HCT116 (cell line): ENCODE data around the gene CCDC187. TPM values are rescaled to one million over a fixed set of nuclear protein-coding genes. Genes with fewer than 3 reads are reported as not detected.

ENCODE experiments used
- ATAC-seq: fragments of 200-7000 bp; cut with Tn5 transposase; 2 replicates; pipeline ENCODE4 v1.9.1; 2020; ENCODE audit warnings: mild to moderate bottlenecking, moderate library complexity
- BruUV-seq: library from RNA; stranded (reverse); fragments of 400-500 nt; replicated peaks from 2 replicates; lab custom pipeline; 2021; lab: Mats Ljungman, UMichigan
- CTCF ChIA-PET: fragments of 300-600 bp; sonication (Branson Sonifier 250); formaldehyde crosslinking; loops from one replicate; lab custom pipeline; 2021; ENCODE audit warnings: antibody characterized with exemption; lab: Charles Lee
- POLR2A ChIA-PET: fragments of 300-600, 350-600 bp; sonication (Branson Sonifier 250); formaldehyde crosslinking; loops from one replicate; lab custom pipeline; 2021; ENCODE audit warnings: antibody characterized with exemption; lab: Charles Lee
- RAD21 ChIA-PET, 2 experiments: fragments of 300-600 bp; sonication (Branson Sonifier 250); formaldehyde crosslinking; loops; one replicate each; lab custom pipeline; 2023; ENCODE audit warnings: low total read pairs in 2 of 2; ENCODE audit not compliant: uncharacterized antibody in 2 of 2, unreplicated experiment in 2 of 2, low non-redundant PET in 1 of 2; lab: Charles Lee
- DNase-seq: peaks from one replicate; pipeline ENCODE4 v3.0.0-alpha.2; 2010; ENCODE audit warnings: low read depth, low spot score
- H2AFZ ChIP-seq: fragments of 200-600 bp; shearing (Covaris generic), sonication (generic); 2 replicates; pipeline ENCODE4 v1.6.1; 2017; ENCODE audit warnings: low read depth, mixed run types, mixed read lengths, antibody characterized with exemption, low read length; ENCODE audit not compliant: poor library complexity, severe bottlenecking
- H3K27ac ChIP-seq: 2 replicates; pipeline ENCODE4 v1.5.1; 2012; ENCODE audit warnings: low read depth, low read length
- H3K27me3 ChIP-seq: fragments of 200-600 bp; sonication (generic); 2 replicates; pipeline ENCODE4 v1.6.1; 2016; ENCODE audit warnings: mixed run types, low read length, mixed read lengths; ENCODE audit not compliant: insufficient read depth
- H3K36me3 ChIP-seq, 2 experiments: fragments of 200-500 bp in 1 of 2; fragments of 200-600 bp in 1 of 2; sonication (Bioruptor generic) in 1 of 2; sonication (generic) in 1 of 2; 2 replicates each; pipeline versions ENCODE4 v1.5.1 to v1.6.1; 2014 to 2016; ENCODE audit warnings: low read length in 2 of 2, inconsistent platforms in 1 of 2, mixed read lengths in 1 of 2, mixed run types in 1 of 2; ENCODE audit not compliant: insufficient read depth in 2 of 2, control insufficient read depth in 1 of 2
- H3K4me1 ChIP-seq, 2 experiments: fragments of 200-600 bp in 1 of 2; sonication (generic) in 1 of 2; 2 replicates each; pipeline versions ENCODE4 v1.5.1 to v1.6.1; 2012 to 2017; ENCODE audit warnings: low read length in 2 of 2, inconsistent platforms in 1 of 2, mild to moderate bottlenecking in 1 of 2, mixed read lengths in 1 of 2, mixed run types in 1 of 2, moderate library complexity in 1 of 2; ENCODE audit not compliant: insufficient read depth in 2 of 2, control insufficient read depth in 1 of 2
- H3K4me2 ChIP-seq: fragments of 200-600 bp; sonication (generic); 2 replicates; pipeline ENCODE4 v1.6.1; 2017; ENCODE audit warnings: mixed run types, low read length, mixed read lengths
- H3K4me3 ChIP-seq, 2 experiments: fragments of 200-600 bp in 1 of 2; sonication (generic) in 1 of 2; replicated peaks in 1 of 2; 2 replicates each; pipeline ENCODE4 v1.5.1; 2011 to 2016; ENCODE audit warnings: low read length in 2 of 2, control low read depth in 1 of 2, low read depth in 1 of 2, mild to moderate bottlenecking in 1 of 2, mixed read lengths in 1 of 2, mixed run types in 1 of 2
- H3K79me2 ChIP-seq: fragments of 200-600 bp; sonication (generic); 2 replicates; pipeline ENCODE4 v1.6.1; 2017; ENCODE audit warnings: mild to moderate bottlenecking, mixed run types, low read length, moderate library complexity, mixed read lengths; ENCODE audit not compliant: insufficient read depth
- H3K9ac ChIP-seq: fragments of 200-600 bp; sonication (generic); 2 replicates; pipeline ENCODE4 v1.6.1; 2016; ENCODE audit warnings: low read length, mixed read lengths
- H3K9me2 ChIP-seq: fragments of 200-600 bp; sonication (generic), shearing (Covaris generic); 2 replicates; pipeline ENCODE4 v1.6.1; 2017; ENCODE audit warnings: mixed run types, mild to moderate bottlenecking, moderate library complexity; ENCODE audit not compliant: insufficient read depth
- H3K9me3 ChIP-seq, 2 experiments: fragments of 200-500 bp in 1 of 2; fragments of 200-600 bp in 1 of 2; sonication (Bioruptor generic) in 1 of 2; sonication (generic) in 1 of 2; 2 replicates each; pipeline ENCODE4 v1.6.1; 2014 to 2017; ENCODE audit warnings: low read length in 2 of 2, mixed read lengths in 2 of 2, inconsistent platforms in 1 of 2, low read depth in 1 of 2, mild to moderate bottlenecking in 1 of 2, mixed run types in 1 of 2, moderate library complexity in 1 of 2; ENCODE audit not compliant: control insufficient read depth in 1 of 2, insufficient read depth in 1 of 2
- H4K20me1 ChIP-seq: fragments of 200-600 bp; sonication (generic), shearing (Covaris generic); 2 replicates; pipeline ENCODE4 v1.6.1; 2017; ENCODE audit warnings: mixed run types, mild to moderate bottlenecking, moderate library complexity; ENCODE audit not compliant: insufficient read depth
- EGR1 ChIP-seq: IDR thresholded peaks from 2 replicates; pipeline ENCODE4 v1.6.1; 2012; ENCODE audit warnings: low read depth
- RAD21 ChIP-seq: IDR thresholded peaks from 2 replicates; pipeline ENCODE4 v1.6.1; 2012; ENCODE audit warnings: low read depth, mild to moderate bottlenecking
- SIN3A ChIP-seq: IDR thresholded peaks from 2 replicates; pipeline ENCODE4 v1.6.1; 2012; ENCODE audit warnings: low read depth
- SP1 ChIP-seq: IDR thresholded peaks from 2 replicates; pipeline ENCODE4 v1.6.1; 2012; ENCODE audit warnings: low read depth
- TCF7L2 ChIP-seq: IDR thresholded peaks from 2 replicates; pipeline ENCODE4 v1.7.0; 2011; ENCODE audit warnings: borderline replicate concordance, inconsistent platforms; ENCODE audit not compliant: insufficient read depth, insufficient read length; ENCODE audit errors: extremely low read depth
- YY1 ChIP-seq: IDR thresholded peaks from 2 replicates; pipeline ENCODE4 v1.6.1; 2011; ENCODE audit warnings: low read length, low read depth, moderate library complexity, mild to moderate bottlenecking; ENCODE audit not compliant: insufficient replicate concordance; ENCODE audit errors: extremely low read depth
- ZNF274 ChIP-seq: fragments of 200-500 bp; sonication (Bioruptor generic); IDR thresholded peaks from 2 replicates; pipeline ENCODE4 v1.6.1; 2014; ENCODE audit warnings: mild to moderate bottlenecking, low read depth, low read length, inconsistent platforms
- intact Hi-C: fragments of 100-400 bp; cut with micrococcal nuclease; formaldehyde crosslinking; loops from 2 replicates; pipeline ENCODE4 v1.10.0; 2022
- total RNA-seq: library from RNA; stranded (reverse); gene quantifications from one replicate; pipeline ENCODE4 v1.2.1, GENCODE V29; 2021; ENCODE audit not compliant: unreplicated experiment
- TF ChIP-seq, protein P1 (sequence below): IDR thresholded peaks from 2 replicates; pipeline ENCODE4 v1.6.1; 2011; ENCODE audit warnings: mild to moderate bottlenecking, low read length, moderate library complexity; ENCODE audit not compliant: insufficient replicate concordance; ENCODE audit errors: extremely low read depth
- TF ChIP-seq, protein P2 (sequence below): IDR thresholded peaks from 2 replicates; pipeline ENCODE4 v1.6.1; 2012

The CCDC187 gene
- total RNA-seq, 1 experiment from 2014 or later: 4.6 TPM

DNA sequence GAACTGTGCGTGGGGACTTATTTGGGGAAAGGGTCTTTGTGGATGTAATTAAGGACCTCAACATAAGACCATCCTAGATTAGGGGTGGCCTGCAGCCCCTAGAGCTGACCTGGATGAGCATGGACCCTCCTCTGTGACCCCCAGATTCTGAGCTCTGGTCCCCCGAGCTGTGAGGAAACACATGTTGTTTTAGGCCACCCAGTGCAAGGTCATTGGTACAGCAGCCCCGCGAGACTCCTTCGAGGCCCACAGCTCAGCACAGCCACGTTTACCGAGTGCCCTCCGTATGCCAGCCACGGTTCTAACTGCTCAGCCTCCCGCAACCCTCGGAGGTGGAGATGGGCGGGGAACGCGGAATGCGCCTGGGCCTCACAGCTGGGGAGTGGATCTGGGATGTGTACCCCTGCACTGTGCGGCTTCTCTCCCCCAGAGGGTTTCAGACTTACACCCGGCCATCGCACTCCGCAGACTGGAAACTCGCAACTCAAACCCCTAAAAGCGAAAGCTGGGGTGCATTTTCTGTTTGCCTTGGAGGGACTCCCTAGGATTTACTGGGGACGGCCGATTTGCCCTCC lies 18.9 kb upstream of the CCDC187 start:
- no peak overlapping the region for H3K4me2 ChIP-seq
- DNase-seq: no peak
- H3K9me3 ChIP-seq: no peaks in the 10 kb centered on the region
- H3K79me2 ChIP-seq: no peaks in the 10 kb centered on the region
- no peaks in the 10 kb centered on the region for H3K9me2 ChIP-seq
- no peak for ATAC-seq
- ChIA-PET POLR2A (no interaction called here), CTCF (interaction anchor here (1.8 kb wide), 1 partner anchor 11 kb away, joined by 8 read pairs; no protein-coding TSS in a partner anchor), RAD21 (no interaction called here)
- no peak overlapping the region for H3K27ac ChIP-seq
- H2AFZ ChIP-seq: no peak overlapping the region
- H3K27me3 ChIP-seq: no peaks in the 10 kb centered on the region
- no peaks in the 10 kb centered on the region for H3K36me3 ChIP-seq
- no peak overlapping the region for H3K9ac ChIP-seq
- BruUV-seq: no TSS peak
- intact Hi-C loops: no loop called here
- peaks cover 0 to 29% of the 10 kb centered on the region in 2 experiments; a peak in 3 of 4 replicates for H3K4me1 ChIP-seq
- H4K20me1 ChIP-seq: no peaks in the 10 kb centered on the region
- no peak for TF ChIP-seq RAD21
- TF ChIP-seq, protein P1, sequence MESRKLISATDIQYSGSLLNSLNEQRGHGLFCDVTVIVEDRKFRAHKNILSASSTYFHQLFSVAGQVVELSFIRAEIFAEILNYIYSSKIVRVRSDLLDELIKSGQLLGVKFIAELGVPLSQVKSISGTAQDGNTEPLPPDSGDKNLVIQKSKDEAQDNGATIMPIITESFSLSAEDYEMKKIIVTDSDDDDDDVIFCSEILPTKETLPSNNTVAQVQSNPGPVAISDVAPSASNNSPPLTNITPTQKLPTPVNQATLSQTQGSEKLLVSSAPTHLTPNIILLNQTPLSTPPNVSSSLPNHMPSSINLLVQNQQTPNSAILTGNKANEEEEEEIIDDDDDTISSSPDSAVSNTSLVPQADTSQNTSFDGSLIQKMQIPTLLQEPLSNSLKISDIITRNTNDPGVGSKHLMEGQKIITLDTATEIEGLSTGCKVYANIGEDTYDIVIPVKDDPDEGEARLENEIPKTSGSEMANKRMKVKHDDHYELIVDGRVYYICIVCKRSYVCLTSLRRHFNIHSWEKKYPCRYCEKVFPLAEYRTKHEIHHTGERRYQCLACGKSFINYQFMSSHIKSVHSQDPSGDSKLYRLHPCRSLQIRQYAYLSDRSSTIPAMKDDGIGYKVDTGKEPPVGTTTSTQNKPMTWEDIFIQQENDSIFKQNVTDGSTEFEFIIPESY: no peak
- TF ChIP-seq, protein P2, sequence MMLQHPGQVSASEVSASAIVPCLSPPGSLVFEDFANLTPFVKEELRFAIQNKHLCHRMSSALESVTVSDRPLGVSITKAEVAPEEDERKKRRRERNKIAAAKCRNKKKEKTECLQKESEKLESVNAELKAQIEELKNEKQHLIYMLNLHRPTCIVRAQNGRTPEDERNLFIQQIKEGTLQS: no peak
- no peak for TF ChIP-seq TCF7L2
- no peak for TF ChIP-seq EGR1
- TF ChIP-seq ZNF274: no peak
- TF ChIP-seq SP1: no peak
- TF ChIP-seq YY1: no peak
- no peak for TF ChIP-seq SIN3A
- TF ChIP-seq, all 23 proteins: peak for 0
- no peak overlapping the region for H3K4me3 ChIP-seq
